NCI-H2171 (cell line): ENCODE measurements around the gene HACD4.
"Not testable (repeated sequence)": the region's sequence is repeated elsewhere in the genome, so short reads cannot be mapped to it uniquely, and the experiment has no call there.

ENCODE experiments used
- DNase-seq: peaks from one replicate; lab custom pipeline; 2025; lab: John Stamatoyannopoulos, UW

HACD4 gene

DNA sequence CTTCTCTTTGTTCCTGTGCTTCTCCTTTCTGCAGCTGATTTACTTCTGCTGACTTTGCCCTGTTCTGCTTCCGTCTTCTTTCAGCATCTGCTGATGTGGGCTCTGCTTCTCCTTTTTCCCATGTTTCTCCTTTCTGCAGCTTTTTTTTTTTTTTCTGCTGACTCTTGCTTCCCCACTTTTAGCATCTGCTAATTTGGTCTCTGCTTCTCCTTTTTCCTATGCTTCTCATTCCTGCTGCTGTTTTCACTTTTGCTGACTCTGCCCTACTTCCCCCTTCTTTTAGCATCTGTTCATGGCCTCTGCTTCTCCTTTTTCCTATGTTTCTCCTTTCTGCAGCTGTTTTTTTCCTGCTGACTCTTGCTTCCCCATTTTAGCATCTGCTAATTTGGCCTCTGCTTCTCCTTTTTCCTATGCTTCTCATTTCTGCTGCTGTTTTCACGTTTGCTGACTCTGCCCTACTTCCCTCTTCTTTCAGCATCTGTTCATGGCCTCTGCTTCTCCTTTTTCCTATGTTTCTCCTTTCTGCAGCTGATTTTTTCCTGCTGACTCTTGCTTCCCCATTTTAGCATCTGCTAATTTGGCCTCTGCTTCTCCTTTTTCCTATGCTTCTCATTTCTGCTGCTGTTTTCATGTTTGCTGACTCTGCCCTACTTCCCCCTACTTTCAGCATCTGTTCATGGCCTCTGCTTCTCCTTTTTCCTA is 58.0 kb downstream of the HACD4 start:
- DNase-seq = not testable (repeated sequence)

DNA sequence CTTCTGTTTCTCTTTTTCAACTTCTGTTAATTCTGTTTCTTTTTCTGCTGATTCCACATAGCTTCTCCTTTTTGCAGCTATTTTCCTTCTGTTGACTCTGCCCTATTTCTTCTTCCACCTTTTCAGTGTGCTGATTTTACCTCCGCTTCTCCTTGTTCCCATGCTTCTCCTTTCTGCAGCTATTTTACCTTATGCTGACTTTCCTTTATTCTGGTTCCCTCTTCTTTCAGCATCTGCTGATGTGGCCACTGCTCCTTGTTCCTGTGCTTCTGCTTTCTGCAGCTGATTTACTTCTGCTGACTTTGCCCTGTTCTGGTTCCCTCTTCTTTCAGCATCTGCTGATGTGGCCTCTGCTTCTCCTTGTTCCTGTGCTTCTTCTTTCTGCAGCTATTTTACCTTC is 58.8 kb downstream of the HACD4 start:
- DNase-seq = no peak

DNA sequence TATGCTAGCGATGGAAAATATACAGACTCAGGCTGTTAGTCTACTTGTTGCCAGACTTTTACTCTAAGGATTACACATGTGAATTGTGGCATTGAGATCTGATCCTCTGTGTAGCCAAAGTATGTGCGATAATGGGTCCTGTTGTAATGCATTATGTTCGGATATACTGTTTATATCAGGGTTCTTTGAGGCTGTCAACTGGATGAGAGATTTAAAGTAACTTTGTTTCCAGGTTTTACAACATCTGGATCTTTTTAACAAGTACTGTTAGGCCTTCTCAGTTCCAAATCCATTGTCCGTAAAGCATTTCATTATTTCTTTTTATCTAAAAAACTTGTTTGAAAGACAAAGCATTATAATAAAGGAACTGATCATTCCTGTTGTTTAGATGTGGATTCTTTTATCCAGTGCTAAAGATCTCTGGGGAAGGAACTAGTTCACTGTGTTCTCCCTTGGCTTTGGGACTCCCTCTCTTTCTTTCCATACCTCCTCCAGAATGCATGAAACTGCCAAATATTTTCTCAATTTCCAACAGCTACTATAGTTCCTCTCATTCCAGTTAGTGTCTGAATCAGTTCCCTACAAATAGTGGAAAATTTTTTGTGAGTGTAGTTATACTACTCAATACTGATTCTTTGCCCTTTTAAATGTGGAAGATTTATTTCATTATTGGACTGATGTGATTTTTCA is 68.8 kb downstream of the HACD4 start:
- no peak for DNase-seq

DNA sequence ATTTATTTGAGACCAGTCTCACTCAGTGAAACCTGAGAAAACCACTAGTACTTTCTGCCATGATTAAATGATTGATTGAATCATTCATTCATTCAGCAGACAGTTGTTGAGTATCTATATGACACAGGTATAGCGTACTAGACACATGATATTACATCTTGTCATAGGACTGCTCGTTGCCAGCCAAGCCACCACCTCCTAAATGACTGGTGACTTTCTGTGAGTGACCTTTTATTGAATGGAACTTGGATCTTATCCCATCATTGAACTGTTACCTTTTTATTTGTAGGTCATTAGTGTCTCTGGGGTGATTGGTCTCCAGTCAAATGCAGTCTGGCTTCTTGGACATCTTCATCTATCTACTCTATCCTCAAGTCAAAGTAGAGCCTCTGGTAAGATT is 80.7 kb downstream of the HACD4 start:
- DNase-seq = no peak
